ENCODE results near the gene DYNC1I2.

The DYNC1I2 gene

GRCh38 chr2:171707752-171708151, 20.5 kb downstream of the DYNC1I2 start:
- no peaks in the 10 kb centered on the region for H3K36me3 ChIP-seq (ENCODE audit: insufficient read depth)
- peaks cover 5% of the 10 kb centered on the region; the same call in 1 of the 2 replicates for H4K20me1 ChIP-seq (ENCODE audit: insufficient read depth)
- H3K9ac ChIP-seq: no peak overlapping the region
- H3K4me3 ChIP-seq (IDR thresholded peaks at IDR 0.05; ENCODE audit: insufficient read depth, low read depth, low read length): no peak overlapping the region
- peaks cover 10% of the 10 kb centered on the region for H3K4me1 ChIP-seq (ENCODE audit: low read depth, poor library complexity, severe bottlenecking)
- TF ChIP-seq, protein P1, sequence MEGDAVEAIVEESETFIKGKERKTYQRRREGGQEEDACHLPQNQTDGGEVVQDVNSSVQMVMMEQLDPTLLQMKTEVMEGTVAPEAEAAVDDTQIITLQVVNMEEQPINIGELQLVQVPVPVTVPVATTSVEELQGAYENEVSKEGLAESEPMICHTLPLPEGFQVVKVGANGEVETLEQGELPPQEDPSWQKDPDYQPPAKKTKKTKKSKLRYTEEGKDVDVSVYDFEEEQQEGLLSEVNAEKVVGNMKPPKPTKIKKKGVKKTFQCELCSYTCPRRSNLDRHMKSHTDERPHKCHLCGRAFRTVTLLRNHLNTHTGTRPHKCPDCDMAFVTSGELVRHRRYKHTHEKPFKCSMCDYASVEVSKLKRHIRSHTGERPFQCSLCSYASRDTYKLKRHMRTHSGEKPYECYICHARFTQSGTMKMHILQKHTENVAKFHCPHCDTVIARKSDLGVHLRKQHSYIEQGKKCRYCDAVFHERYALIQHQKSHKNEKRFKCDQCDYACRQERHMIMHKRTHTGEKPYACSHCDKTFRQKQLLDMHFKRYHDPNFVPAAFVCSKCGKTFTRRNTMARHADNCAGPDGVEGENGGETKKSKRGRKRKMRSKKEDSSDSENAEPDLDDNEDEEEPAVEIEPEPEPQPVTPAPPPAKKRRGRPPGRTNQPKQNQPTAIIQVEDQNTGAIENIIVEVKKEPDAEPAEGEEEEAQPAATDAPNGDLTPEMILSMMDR (conservative IDR thresholded peaks at IDR 0.05; ENCODE audit: low read depth, low read length): no peak
- H2AFZ ChIP-seq (ENCODE audit: low read depth): no peak overlapping the region
- no peaks in the 10 kb centered on the region for H3K27me3 ChIP-seq (ENCODE audit: insufficient read depth, low read depth)
- H3K79me2 ChIP-seq (ENCODE audit: insufficient read depth, low read depth): no peaks in the 10 kb centered on the region
- H3K27ac ChIP-seq: no peak overlapping the region
- no peak overlapping the region for H3K4me2 ChIP-seq

DNA sequence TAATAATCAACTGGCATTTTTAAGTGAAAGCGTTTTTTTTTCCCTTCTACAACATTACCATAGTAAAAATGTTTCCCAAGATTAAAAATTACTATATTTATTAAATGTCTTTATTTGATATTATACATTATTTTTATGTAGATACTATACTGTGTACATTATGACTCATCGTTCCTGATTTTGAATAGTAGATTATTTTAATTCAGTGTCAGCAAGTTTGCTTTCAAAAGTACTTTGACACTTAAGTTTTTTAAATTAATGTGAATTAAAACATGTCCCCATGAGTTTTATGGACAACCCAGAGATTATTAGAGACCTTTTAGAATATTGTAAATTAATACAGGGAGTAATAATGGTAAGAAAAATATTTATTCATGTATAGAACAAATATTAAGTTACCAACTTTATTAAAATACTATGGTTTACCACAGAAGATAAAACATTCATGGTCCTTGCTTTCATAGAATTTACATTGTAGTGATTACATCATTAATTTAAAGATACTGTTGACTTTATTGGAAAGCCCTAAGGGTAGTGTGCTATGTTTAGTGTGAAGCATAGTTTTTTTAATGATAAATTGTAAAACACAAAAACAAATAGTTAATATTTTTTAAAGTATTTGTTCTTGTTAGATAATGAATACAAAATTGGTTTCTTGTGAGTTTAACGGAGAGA, 21.9 kb downstream of the DYNC1I2 start:
- Histone ChIP-seq H3K4me3 (IDR thresholded peaks at IDR 0.05; ENCODE audit: insufficient read depth, low read depth, low read length) (no peak overlapping the region), H3K4me2 (no peak overlapping the region), H3K9ac (no peak overlapping the region), H2AFZ (ENCODE audit: low read depth) (no peak overlapping the region), H3K4me1 (ENCODE audit: low read depth, poor library complexity, severe bottlenecking) (peaks cover 7% of the 10 kb centered on the region), H4K20me1 (ENCODE audit: insufficient read depth) (peaks cover 5% of the 10 kb centered on the region; the same call in 1 of the 2 replicates), H3K36me3 (ENCODE audit: insufficient read depth) (no peaks in the 10 kb centered on the region), H3K27ac (no peak overlapping the region), H3K79me2 (ENCODE audit: insufficient read depth, low read depth) (no peaks in the 10 kb centered on the region), H3K27me3 (ENCODE audit: insufficient read depth, low read depth) (no peaks in the 10 kb centered on the region)
- TF ChIP-seq, protein P1 (conservative IDR thresholded peaks at IDR 0.05; ENCODE audit: low read depth, low read length): no peak

- Histone ChIP-seq H3K79me2 (ENCODE audit: insufficient read depth, low read depth) (no peaks in the 10 kb centered on the region), H4K20me1 (ENCODE audit: insufficient read depth) (no peaks in the 10 kb centered on the region), H3K4me3 (IDR thresholded peaks at IDR 0.05; ENCODE audit: insufficient read depth, low read depth, low read length) (no peak overlapping the region), H3K4me1 (ENCODE audit: low read depth, poor library complexity, severe bottlenecking) (peaks cover 2% of the 10 kb centered on the region), H3K9ac (no peak overlapping the region), H2AFZ (ENCODE audit: low read depth) (no peak overlapping the region), H3K27me3 (ENCODE audit: insufficient read depth, low read depth) (no peaks in the 10 kb centered on the region), H3K36me3 (ENCODE audit: insufficient read depth) (no peaks in the 10 kb centered on the region), H3K27ac (no peak overlapping the region), H3K4me2 (no peak overlapping the region)
- TF ChIP-seq, protein P1 (conservative IDR thresholded peaks at IDR 0.05; ENCODE audit: low read depth, low read length): no peak
These were observed 24.1 kb downstream of the DYNC1I2 start for GRCh38 chr2:171711351-171711750.

- TF ChIP-seq, protein P1 (conservative IDR thresholded peaks at IDR 0.05; ENCODE audit: low read depth, low read length): no peak
- H3K4me3 ChIP-seq (IDR thresholded peaks at IDR 0.05; ENCODE audit: insufficient read depth, low read depth, low read length): no peak overlapping the region
- H4K20me1 ChIP-seq (ENCODE audit: insufficient read depth): no peaks in the 10 kb centered on the region
- H3K4me2 ChIP-seq: no peak overlapping the region
- no peaks in the 10 kb centered on the region for H3K4me1 ChIP-seq (ENCODE audit: low read depth, poor library complexity, severe bottlenecking)
- no peak overlapping the region for H3K27ac ChIP-seq
- H3K36me3 ChIP-seq (ENCODE audit: insufficient read depth): no peaks in the 10 kb centered on the region
- no peaks in the 10 kb centered on the region for H3K27me3 ChIP-seq (ENCODE audit: insufficient read depth, low read depth)
- no peak overlapping the region for H3K9ac ChIP-seq
- no peak overlapping the region for H2AFZ ChIP-seq (ENCODE audit: low read depth)
- no peaks in the 10 kb centered on the region for H3K79me2 ChIP-seq (ENCODE audit: insufficient read depth, low read depth)
These were observed 24.8 kb downstream of the DYNC1I2 start for GRCh38 chr2:171712051-171712450.
